ENCODE measurements around the gene ADAMTS4. TPM values are rescaled to one million over a fixed set of nuclear protein-coding genes. Genes with fewer than 3 reads are reported as not detected.
A peak's percentile ranks its signal among the peaks of the same experiment; 100 is the strongest.

ADAMTS4 gene
- total RNA-seq, 1 experiment from 2014 or later = 9.1 TPM

DNA sequence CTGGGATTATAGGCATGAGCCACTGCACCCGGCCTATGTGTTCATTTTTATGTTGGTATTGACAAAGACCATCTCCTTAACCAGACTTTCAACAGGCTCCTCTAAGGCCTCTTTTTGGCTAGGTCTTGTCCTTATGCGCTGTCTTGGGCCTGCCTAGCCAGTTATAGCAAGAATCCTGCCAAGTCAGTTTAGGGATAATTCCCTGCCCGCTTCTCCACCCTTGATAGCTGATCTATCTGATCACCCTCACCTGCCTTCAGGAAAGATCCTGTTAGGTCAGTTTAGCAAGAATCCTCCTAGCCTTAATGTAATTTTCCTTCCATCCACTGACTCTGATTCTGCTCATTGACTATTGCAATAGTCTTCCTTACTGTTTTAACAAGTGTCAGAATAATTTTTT, 19.2 kb downstream of the ADAMTS4 start (continued):
- TF ChIP-seq, protein P1, sequence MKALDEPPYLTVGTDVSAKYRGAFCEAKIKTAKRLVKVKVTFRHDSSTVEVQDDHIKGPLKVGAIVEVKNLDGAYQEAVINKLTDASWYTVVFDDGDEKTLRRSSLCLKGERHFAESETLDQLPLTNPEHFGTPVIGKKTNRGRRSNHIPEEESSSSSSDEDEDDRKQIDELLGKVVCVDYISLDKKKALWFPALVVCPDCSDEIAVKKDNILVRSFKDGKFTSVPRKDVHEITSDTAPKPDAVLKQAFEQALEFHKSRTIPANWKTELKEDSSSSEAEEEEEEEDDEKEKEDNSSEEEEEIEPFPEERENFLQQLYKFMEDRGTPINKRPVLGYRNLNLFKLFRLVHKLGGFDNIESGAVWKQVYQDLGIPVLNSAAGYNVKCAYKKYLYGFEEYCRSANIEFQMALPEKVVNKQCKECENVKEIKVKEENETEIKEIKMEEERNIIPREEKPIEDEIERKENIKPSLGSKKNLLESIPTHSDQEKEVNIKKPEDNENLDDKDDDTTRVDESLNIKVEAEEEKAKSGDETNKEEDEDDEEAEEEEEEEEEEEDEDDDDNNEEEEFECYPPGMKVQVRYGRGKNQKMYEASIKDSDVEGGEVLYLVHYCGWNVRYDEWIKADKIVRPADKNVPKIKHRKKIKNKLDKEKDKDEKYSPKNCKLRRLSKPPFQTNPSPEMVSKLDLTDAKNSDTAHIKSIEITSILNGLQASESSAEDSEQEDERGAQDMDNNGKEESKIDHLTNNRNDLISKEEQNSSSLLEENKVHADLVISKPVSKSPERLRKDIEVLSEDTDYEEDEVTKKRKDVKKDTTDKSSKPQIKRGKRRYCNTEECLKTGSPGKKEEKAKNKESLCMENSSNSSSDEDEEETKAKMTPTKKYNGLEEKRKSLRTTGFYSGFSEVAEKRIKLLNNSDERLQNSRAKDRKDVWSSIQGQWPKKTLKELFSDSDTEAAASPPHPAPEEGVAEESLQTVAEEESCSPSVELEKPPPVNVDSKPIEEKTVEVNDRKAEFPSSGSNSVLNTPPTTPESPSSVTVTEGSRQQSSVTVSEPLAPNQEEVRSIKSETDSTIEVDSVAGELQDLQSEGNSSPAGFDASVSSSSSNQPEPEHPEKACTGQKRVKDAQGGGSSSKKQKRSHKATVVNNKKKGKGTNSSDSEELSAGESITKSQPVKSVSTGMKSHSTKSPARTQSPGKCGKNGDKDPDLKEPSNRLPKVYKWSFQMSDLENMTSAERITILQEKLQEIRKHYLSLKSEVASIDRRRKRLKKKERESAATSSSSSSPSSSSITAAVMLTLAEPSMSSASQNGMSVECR (CRISPR knock-in tag; IDR thresholded peaks at IDR 0.05; ENCODE audit: borderline replicate concordance) = no peak
- TF ChIP-seq ELF4 (CRISPR knock-in tag; IDR thresholded peaks at IDR 0.05; ENCODE audit: low read depth) (no peak), NR1H2 (CRISPR knock-in tag; IDR thresholded peaks at IDR 0.05) (no peak), MYBL2 (CRISPR knock-in tag; IDR thresholded peaks at IDR 0.05) (no peak), MLX (CRISPR knock-in tag; IDR thresholded peaks at IDR 0.05) (no peak)
- TF ChIP-seq, protein P2, sequence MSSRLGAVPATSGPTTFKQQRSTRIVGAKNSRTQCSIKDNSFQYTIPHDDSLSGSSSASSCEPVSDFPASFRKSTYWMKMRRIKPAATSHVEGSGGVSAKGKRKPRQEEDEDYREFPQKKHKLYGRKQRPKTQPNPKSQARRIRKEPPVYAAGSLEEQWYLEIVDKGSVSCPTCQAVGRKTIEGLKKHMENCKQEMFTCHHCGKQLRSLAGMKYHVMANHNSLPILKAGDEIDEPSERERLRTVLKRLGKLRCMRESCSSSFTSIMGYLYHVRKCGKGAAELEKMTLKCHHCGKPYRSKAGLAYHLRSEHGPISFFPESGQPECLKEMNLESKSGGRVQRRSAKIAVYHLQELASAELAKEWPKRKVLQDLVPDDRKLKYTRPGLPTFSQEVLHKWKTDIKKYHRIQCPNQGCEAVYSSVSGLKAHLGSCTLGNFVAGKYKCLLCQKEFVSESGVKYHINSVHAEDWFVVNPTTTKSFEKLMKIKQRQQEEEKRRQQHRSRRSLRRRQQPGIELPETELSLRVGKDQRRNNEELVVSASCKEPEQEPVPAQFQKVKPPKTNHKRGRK (CRISPR knock-in tag; IDR thresholded peaks at IDR 0.05; ENCODE audit: borderline replicate concordance) = no peak
- TF ChIP-seq, protein P3, sequence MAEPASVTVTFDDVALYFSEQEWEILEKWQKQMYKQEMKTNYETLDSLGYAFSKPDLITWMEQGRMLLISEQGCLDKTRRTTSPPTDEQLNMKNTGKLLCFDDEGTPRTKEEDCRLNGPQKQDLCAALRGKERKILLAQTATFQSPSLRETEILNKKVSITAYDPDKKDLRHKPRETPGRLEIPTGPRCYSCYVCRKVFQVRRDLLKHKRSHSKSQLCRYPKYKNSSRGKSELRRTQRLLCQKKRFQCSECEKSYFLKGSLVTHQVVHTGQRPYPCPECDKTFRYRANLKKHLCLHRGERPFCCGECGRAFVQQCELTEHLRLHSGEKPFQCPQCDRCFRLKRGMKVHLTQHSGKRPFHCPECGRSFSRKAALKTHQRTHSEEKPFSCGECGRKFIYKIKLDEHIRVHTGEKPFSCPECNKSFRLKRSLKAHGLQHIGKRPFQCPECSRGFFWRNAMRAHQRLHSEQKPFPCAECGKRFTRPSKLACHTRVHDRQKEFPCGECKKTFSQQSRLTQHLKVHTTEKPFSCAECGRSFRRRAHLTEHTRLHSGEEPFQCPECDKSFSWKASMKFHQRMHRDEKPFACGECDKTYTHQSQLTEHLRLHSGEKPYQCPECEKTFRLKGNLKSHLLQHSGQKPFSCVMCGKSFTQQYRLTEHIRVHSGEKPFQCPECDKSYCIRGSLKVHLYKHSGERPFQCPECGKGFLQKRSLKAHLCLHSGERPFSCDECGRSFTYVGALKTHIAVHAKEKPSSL (CRISPR knock-in tag; conservative IDR thresholded peaks at IDR 0.05) = no peak

DNA sequence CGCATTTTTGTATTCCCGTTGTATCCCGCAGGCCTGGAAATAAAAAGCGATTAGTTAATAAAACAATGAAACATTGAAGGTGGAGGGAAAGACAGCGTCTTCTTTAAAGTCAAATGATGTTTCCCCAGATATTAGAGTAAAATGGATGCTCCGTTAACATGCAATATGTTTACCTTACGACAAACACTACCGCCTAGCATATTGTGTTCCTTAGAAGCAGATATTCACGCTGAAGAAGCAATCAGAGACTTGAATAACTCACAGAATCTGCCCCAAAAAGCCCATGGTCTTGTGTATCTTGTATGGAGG, 21.0 kb downstream of the ADAMTS4 start:
- Mint-ChIP-seq H3K9me3 (no peaks in the 10 kb centered on the region), H3K4me1 (peaks cover 20% of the 10 kb centered on the region), H3K4me3 (peak overlapping the region; percentile 97), H3K36me3 (peaks cover 22% of the 10 kb centered on the region), H3K27ac (peak overlapping the region; percentile 100), H3K27me3 (ENCODE audit: low read depth) (no peaks in the 10 kb centered on the region)
- POLR2A ChIA-PET = interaction anchor here (1.5 to 1.7 kb wide), 2 partner anchors 21 to 24 kb away, joined by 3 to 9 read pairs; partner anchors contain the start of genes ADAMTS4 and UFC1
- CTCF ChIA-PET = interaction anchor here (1.0 to 2.5 kb wide), 7 partner anchors 8 to 204 kb away, joined by 3 to 41 read pairs (median 6); partner anchors contain the start of genes KLHDC9, PPOX and TOMM40L
- DNase-seq (ENCODE audit: low spot score) (no peak), ATAC-seq (no peak)
- TF ChIP-seq, protein P3 (CRISPR knock-in tag; conservative IDR thresholded peaks at IDR 0.05) = no peak
- TF ChIP-seq RORB (CRISPR knock-in tag; IDR thresholded peaks at IDR 0.05) (no peak), NFYB (CRISPR knock-in tag; conservative IDR thresholded peaks at IDR 0.05; ENCODE audit: low read depth) (no peak), FOXJ3 (CRISPR knock-in tag; IDR thresholded peaks at IDR 0.05; ENCODE audit: borderline replicate concordance) (no peak), CDX4 (CRISPR knock-in tag; IDR thresholded peaks at IDR 0.05; ENCODE audit: borderline replicate concordance) (no peak), HMGA2 (CRISPR knock-in tag; IDR thresholded peaks at IDR 0.05) (no peak), CREB1 (CRISPR knock-in tag; IDR thresholded peaks at IDR 0.05) (no peak), ATF6 (CRISPR knock-in tag; IDR thresholded peaks at IDR 0.05) (no peak), ATF2 (CRISPR knock-in tag; IDR thresholded peaks at IDR 0.05; ENCODE audit: borderline replicate concordance, low read depth) (no peak), ZNF671 (CRISPR knock-in tag; IDR thresholded peaks at IDR 0.05) (no peak), CREM (CRISPR knock-in tag; IDR thresholded peaks at IDR 0.05) (no peak)
- TF ChIP-seq, protein P4, sequence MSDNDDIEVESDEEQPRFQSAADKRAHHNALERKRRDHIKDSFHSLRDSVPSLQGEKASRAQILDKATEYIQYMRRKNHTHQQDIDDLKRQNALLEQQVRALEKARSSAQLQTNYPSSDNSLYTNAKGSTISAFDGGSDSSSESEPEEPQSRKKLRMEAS (CRISPR knock-in tag; IDR thresholded peaks at IDR 0.05) = no peak
